ENCODE results near the gene CYP26B1.

Gene CYP26B1

DNA sequence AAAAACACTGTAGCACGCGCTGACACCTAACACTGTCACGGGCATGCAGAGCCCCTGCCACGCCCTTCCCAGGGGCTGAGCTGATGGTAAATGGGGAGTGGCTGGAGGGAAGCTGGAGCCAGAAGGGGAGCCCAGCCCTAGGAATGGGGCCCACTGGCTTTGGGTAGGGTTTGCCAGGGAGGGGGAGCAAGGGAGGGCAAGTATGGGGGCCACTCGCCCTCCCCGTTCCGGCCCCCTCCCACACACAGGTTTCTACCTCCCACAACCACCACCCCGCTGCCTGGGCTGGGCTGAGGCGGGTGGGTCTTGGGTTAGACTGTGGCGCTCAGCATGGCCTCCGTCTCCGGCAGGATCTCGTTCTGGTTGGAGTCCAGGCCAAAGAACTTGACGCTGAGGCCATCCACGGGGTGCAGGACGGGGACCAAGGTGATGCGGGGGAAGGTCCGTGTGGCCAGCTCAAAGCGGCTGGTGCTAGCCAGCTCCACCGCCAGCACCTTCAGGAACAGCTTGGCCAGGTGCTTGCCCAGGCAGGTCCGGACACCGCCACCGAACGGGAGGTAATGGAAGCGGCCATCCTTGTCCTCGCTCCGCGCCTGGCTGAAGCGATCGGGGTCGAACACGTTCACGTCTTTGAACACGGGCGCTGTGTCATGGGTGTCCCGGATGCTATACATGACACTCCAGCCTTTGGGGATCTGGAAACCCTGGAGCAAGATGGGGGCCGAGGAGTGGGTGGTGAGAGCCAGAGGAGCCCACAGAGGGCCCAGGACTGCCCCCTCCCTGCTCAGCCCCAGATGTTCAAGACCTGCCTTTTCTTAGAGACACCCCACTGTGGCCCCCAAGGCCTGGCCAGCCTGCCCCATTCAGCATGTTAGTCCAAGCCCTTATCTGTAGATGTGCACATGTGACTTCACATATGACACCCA is 15.5 kb downstream of the CYP26B1 start:
- TF ChIP-seq TAF1 (IDR thresholded peaks at IDR 0.05; ENCODE audit: low read depth): no peak
- TF ChIP-seq CREB1 (IDR thresholded peaks at IDR 0.05; ENCODE audit: low read depth): no peak
- TF ChIP-seq NFIC (IDR thresholded peaks at IDR 0.05): no peak
- TF ChIP-seq, protein P1, sequence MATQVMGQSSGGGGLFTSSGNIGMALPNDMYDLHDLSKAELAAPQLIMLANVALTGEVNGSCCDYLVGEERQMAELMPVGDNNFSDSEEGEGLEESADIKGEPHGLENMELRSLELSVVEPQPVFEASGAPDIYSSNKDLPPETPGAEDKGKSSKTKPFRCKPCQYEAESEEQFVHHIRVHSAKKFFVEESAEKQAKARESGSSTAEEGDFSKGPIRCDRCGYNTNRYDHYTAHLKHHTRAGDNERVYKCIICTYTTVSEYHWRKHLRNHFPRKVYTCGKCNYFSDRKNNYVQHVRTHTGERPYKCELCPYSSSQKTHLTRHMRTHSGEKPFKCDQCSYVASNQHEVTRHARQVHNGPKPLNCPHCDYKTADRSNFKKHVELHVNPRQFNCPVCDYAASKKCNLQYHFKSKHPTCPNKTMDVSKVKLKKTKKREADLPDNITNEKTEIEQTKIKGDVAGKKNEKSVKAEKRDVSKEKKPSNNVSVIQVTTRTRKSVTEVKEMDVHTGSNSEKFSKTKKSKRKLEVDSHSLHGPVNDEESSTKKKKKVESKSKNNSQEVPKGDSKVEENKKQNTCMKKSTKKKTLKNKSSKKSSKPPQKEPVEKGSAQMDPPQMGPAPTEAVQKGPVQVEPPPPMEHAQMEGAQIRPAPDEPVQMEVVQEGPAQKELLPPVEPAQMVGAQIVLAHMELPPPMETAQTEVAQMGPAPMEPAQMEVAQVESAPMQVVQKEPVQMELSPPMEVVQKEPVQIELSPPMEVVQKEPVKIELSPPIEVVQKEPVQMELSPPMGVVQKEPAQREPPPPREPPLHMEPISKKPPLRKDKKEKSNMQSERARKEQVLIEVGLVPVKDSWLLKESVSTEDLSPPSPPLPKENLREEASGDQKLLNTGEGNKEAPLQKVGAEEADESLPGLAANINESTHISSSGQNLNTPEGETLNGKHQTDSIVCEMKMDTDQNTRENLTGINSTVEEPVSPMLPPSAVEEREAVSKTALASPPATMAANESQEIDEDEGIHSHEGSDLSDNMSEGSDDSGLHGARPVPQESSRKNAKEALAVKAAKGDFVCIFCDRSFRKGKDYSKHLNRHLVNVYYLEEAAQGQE (IDR thresholded peaks at IDR 0.05; ENCODE audit: low read depth): no peak
- TF ChIP-seq, protein P2, sequence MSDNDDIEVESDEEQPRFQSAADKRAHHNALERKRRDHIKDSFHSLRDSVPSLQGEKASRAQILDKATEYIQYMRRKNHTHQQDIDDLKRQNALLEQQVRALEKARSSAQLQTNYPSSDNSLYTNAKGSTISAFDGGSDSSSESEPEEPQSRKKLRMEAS (IDR thresholded peaks at IDR 0.05): no peak
- TF ChIP-seq FOXM1 (IDR thresholded peaks at IDR 0.05; ENCODE audit: borderline replicate concordance, low read depth): no peak
- no peak for TF ChIP-seq TCF12 (IDR thresholded peaks at IDR 0.05; ENCODE audit: low read depth)
- TF ChIP-seq TEAD4 (IDR thresholded peaks at IDR 0.05): no peak
- TF ChIP-seq EP300 (IDR thresholded peaks at IDR 0.05; ENCODE audit: borderline replicate concordance): no peak
- no peak for TF ChIP-seq CEBPB (IDR thresholded peaks at IDR 0.05)

DNA sequence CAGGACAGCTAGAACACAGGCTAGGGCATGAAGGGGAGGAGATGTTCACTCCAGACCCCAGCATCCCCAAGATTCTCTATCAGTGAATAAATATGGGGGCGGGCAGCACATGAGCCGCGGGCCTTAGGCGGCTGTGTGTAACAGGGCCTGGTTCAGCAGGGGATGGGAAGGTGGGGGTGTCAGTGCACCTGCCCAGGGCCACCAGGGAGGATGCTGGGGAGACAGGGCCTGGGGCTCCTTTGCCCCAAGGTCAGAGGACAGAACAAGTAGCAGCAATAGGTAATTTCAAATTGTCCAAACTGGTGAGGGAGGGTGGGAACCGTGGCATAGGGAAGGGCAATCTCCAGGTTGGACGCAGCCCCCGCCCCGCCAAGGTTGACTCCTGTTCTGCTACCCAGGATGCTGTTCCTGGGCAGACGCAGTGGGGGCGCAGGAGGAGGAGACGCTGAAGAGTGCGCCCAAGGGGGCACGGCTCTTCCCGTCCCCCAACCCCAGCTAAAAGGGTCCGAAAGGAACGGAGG is 16.2 kb downstream of the CYP26B1 start:
- TF ChIP-seq TAF1 (IDR thresholded peaks at IDR 0.05; ENCODE audit: low read depth) (no peak), EGR1 (IDR thresholded peaks at IDR 0.05) (no peak), TEAD4 (IDR thresholded peaks at IDR 0.05) (no peak), CREB1 (IDR thresholded peaks at IDR 0.05; ENCODE audit: low read depth) (no peak)

DNA sequence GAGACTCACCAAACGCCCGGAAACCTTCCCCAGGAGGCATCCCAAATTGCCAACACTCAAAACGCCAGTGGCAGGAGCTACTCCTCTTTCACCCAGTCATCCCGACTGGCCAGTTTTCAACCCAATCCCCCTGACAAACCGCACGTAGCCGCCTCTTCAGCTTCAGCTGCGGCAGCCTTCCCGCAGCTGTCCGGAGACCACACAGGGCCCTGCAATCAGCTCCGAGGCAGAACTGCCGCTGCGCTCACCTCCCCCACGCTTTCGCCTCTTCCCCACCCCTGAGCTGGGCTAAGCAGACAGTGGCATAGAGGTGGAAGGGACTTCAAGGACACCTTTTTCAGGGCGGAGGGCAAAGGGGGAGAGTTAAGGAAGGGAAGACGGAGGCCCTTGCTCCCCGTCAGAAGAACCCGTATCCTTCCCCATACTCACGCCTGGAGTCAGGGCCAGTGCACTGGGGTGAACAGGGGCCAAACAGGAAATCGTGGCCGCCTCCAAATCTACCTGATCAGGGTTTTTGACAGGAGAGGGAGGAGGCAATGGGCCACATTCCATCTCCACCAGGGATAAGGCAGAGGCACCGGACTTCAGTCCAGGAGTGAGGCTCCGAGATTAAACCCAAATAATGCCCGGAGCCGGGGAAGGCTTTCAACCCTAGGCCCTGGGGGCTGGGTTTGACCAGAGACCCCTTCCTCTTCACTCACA is 16.9 kb downstream of the CYP26B1 start:
- TF ChIP-seq, protein P2 (IDR thresholded peaks at IDR 0.05): no peak
- no peak for TF ChIP-seq YY1 (IDR thresholded peaks at IDR 0.05; ENCODE audit: low read depth)
- TF ChIP-seq, protein P3, sequence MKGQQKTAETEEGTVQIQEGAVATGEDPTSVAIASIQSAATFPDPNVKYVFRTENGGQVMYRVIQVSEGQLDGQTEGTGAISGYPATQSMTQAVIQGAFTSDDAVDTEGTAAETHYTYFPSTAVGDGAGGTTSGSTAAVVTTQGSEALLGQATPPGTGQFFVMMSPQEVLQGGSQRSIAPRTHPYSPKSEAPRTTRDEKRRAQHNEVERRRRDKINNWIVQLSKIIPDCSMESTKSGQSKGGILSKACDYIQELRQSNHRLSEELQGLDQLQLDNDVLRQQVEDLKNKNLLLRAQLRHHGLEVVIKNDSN (IDR thresholded peaks at IDR 0.05): no peak
- no peak for TF ChIP-seq TCF12 (IDR thresholded peaks at IDR 0.05; ENCODE audit: low read depth)
- TF ChIP-seq, protein P1 (IDR thresholded peaks at IDR 0.05; ENCODE audit: low read depth): no peak
- TF ChIP-seq TEAD4 (IDR thresholded peaks at IDR 0.05): no peak
- no peak for TF ChIP-seq NFIC (IDR thresholded peaks at IDR 0.05)
- TF ChIP-seq FOXM1 (IDR thresholded peaks at IDR 0.05; ENCODE audit: borderline replicate concordance, low read depth): no peak
- TF ChIP-seq TAF1 (IDR thresholded peaks at IDR 0.05; ENCODE audit: low read depth): no peak
- no peak for TF ChIP-seq EP300 (IDR thresholded peaks at IDR 0.05; ENCODE audit: borderline replicate concordance)
- TF ChIP-seq ZBTB7A (IDR thresholded peaks at IDR 0.05; ENCODE audit: low read depth): no peak
- no peak for TF ChIP-seq RAD21 (IDR thresholded peaks at IDR 0.05; ENCODE audit: low read depth)
- TF ChIP-seq CEBPB (IDR thresholded peaks at IDR 0.05): no peak
- no peak for TF ChIP-seq CREB1 (IDR thresholded peaks at IDR 0.05; ENCODE audit: low read depth)
- TF ChIP-seq EGR1 (IDR thresholded peaks at IDR 0.05): no peak

DNA sequence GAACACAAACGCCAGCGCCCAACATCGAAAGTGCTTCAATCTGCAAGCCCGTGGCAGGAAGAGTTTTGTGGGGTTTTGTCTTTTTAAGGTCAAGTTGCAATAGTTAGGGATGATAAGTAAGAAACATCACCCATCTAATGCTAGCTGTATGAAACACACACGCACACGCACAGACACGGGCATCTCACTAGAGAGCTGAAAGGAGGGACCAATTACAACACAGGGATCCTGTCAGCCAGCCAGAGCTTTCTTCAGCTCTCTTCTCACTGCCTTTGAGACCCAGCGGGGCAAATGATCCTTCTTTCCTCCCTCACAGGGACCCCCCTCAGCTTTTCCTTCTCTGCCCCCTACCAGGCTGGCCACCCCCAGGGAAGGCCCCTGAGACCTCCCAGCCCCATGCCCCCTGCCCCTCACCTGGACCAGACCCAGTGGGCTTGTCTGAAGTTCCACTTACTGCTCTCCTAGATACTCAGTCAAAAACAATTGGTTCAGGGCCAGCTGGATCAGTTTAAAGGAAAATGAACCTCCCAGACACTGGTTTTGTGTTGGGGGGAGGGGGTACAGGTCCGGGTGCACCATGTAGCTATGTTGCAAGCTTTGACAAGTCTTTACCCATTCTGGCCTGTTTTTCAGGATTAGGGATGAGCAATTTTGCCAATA is 17.9 kb downstream of the CYP26B1 start:
- TF ChIP-seq EP300 (IDR thresholded peaks at IDR 0.05; ENCODE audit: borderline replicate concordance) (no peak), EGR1 (IDR thresholded peaks at IDR 0.05) (no peak), RAD21 (IDR thresholded peaks at IDR 0.05; ENCODE audit: low read depth) (no peak), ZBTB7A (IDR thresholded peaks at IDR 0.05; ENCODE audit: low read depth) (no peak), TCF12 (IDR thresholded peaks at IDR 0.05; ENCODE audit: low read depth) (no peak), YY1 (IDR thresholded peaks at IDR 0.05; ENCODE audit: low read depth) (no peak), NFIC (IDR thresholded peaks at IDR 0.05) (no peak), TAF1 (IDR thresholded peaks at IDR 0.05; ENCODE audit: low read depth) (no peak), TEAD4 (IDR thresholded peaks at IDR 0.05) (no peak), FOXM1 (IDR thresholded peaks at IDR 0.05; ENCODE audit: borderline replicate concordance, low read depth) (no peak), CREB1 (IDR thresholded peaks at IDR 0.05; ENCODE audit: low read depth) (no peak), CEBPB (IDR thresholded peaks at IDR 0.05) (no peak)
- TF ChIP-seq, protein P1 (IDR thresholded peaks at IDR 0.05; ENCODE audit: low read depth): no peak
- TF ChIP-seq, protein P3 (IDR thresholded peaks at IDR 0.05): no peak
- TF ChIP-seq, protein P2 (IDR thresholded peaks at IDR 0.05): no peak
